Spleen (tissue), 11 donors: ENCODE measurements around the gene FCSK. TPM values are rescaled to one million over a fixed set of nuclear protein-coding genes. Genes with fewer than 3 reads are reported as not detected.
A peak's percentile ranks its signal among the peaks of the same experiment; 100 is the strongest.

Source experiments
- DNase-seq: peaks from one replicate; pipeline ENCODE4 v3.0.0-alpha.2; 2020
- H3K27ac ChIP-seq, 8 donors: fragments of 200-600 bp; sonication (generic) in 7 of 8; 1 replicate in 4 of 8; 2 replicates in 4 of 8; pipeline versions ENCODE4 v1.5.0 to v1.8.0; 2016 to 2021; ENCODE audit warnings: inconsistent platforms in 4 of 8, mild to moderate bottlenecking in 4 of 8, moderate library complexity in 1 of 8
- H3K27me3 ChIP-seq, 7 donors: fragments of 200-600 bp; sonication (generic) in 6 of 7; replicated peaks in 1 of 7; 1 replicate in 4 of 7; 2 replicates in 3 of 7; pipeline versions ENCODE4 v1.5.0 to v1.8.0; 2016 to 2021; ENCODE audit warnings: inconsistent platforms in 3 of 7, mild to moderate bottlenecking in 1 of 7
- H3K36me3 ChIP-seq, 6 donors: fragments of 200-600 bp; sonication (generic) in 5 of 6; 1 replicate in 4 of 6; 2 replicates in 2 of 6; pipeline versions ENCODE4 v1.5.0 to v1.8.0; 2016 to 2021; ENCODE audit warnings: inconsistent platforms in 2 of 6
- H3K4me1 ChIP-seq, 6 donors: fragments of 200-600 bp; sonication (generic) in 5 of 6; 1 replicate in 3 of 6; 2 replicates in 3 of 6; pipeline versions ENCODE4 v1.5.0 to v1.8.0; 2016 to 2021; ENCODE audit warnings: inconsistent platforms in 3 of 6
- H3K4me3 ChIP-seq, 8 donors: fragments of 200-600 bp; sonication (generic) in 7 of 8; 1 replicate in 4 of 8; 2 replicates in 4 of 8; pipeline versions ENCODE4 v1.5.0 to v1.8.0; 2016 to 2021; ENCODE audit warnings: inconsistent platforms in 4 of 8, mild to moderate bottlenecking in 4 of 8, moderate library complexity in 2 of 8
- H3K9me3 ChIP-seq, 8 donors: fragments of 200-600 bp; sonication (generic) in 7 of 8; 1 replicate in 4 of 8; 2 replicates in 4 of 8; pipeline versions ENCODE4 v1.5.0 to v1.8.0; 2016 to 2021; ENCODE audit warnings: inconsistent platforms in 4 of 8
- CTCF ChIP-seq, 11 experiments: fragments of 200-600 bp in 7 of 11; fragments of 450-650 bp in 4 of 11; sonication (generic) in 4 of 11; IDR thresholded peaks in 8 of 11; conservative IDR thresholded peaks in 3 of 11; 1 replicate in 7 of 11; 2 replicates in 4 of 11; pipeline versions ENCODE4 v1.4.0 to v1.8.0; 2016 to 2021; ENCODE audit warnings: antibody characterized with exemption in 11 of 11, inconsistent platforms in 4 of 11, mild to moderate bottlenecking in 1 of 11
- POLR2A ChIP-seq, 3 donors: fragments of 450-650 bp; IDR thresholded peaks; one replicate each; pipeline ENCODE4 v1.5.1; 2017; ENCODE audit warnings: antibody characterized with exemption in 3 of 3, mild to moderate bottlenecking in 1 of 3
- POLR2AphosphoS5 ChIP-seq, 3 donors: sonication (generic); formaldehyde crosslinking; IDR thresholded peaks; one replicate each; pipeline ENCODE4 v1.5.1; 2017; ENCODE audit warnings: antibody characterized with exemption in 3 of 3
- WGBS, 5 donors: extraction: QIAGEN DNeasy Blood & Tissue Kit in 3 of 5; methylation state at CpG; one replicate each; pipeline versions ENCODE4 v1.1.5 to v1.1.7; 2013 to 2018; 5-methylcytosine and 5-hydroxymethylcytosine counted together
- intact Hi-C: fragments of 100-400 bp; cut with DNase I; formaldehyde crosslinking; loops from one replicate; pipeline ENCODE4 v1.15.0; 2023; ENCODE audit warnings: low total_unique reads
- polyA plus RNA-seq, 3 donors: library from polyadenylated mRNA; stranded (reverse); fragments of 200-250 nt; gene quantifications; one replicate each; pipeline ENCODE4 v1.2.1, GENCODE V29; 2013
- total RNA-seq, 7 donors: library from RNA; depleted of rRNA in 3 of 7; stranded (reverse); fragments of >200 nt in 3 of 7; fragmentation: NEBNext Ultra II Directional in 4 of 7; extraction: Animal tissue kit (Norgen Biotek cat#: 25700) in 4 of 7; gene quantifications; one replicate each; pipeline versions ENCODE4 v1.1.0 to v1.2.1, GENCODE V29; 2016 to 2021
- donor health status: healthy with polysubstance abuse.
- donor health status: DM: no; HTN: no; CAD: no; lungs with moderate emphysema.
- donor health status: DM: no; HTN: no; CAD: no.
- donor health status: Bipolar disorder and iron deficiency.
- donor health status: healthy.
- donor health status: DM: no; HTN: no; CAD: no.
- donor health status: DM: yes; HTN: yes; CAD: no.

FCSK gene
- total and polyA plus RNA-seq, 10 donors: 8.1 to 31.9 (median 23.5) TPM

- intact Hi-C loops: loop anchor here (10.0 kb wide), 1 partner anchor 48 kb away; no protein-coding TSS in a partner anchor
- H3K4me1 ChIP-seq: peaks cover 66 to 100% (median 96%) of the 10 kb centered on the region in 6 donors
- DNase-seq: no peak
- H3K27me3 ChIP-seq: no peaks in the 10 kb centered on the region
- H3K36me3 ChIP-seq: peaks cover 0 to 17% (median 0%) of the 10 kb centered on the region in 6 donors
- H3K27ac ChIP-seq: peak overlapping the region in 7 of 8 donors; percentile 44 to 96 (median 89)
- no peaks in the 10 kb centered on the region for H3K9me3 ChIP-seq
- WGBS, 5 donors: 27 to 43% (median 30%) methylated on average over 12 of the region's 12 CpGs
- H3K4me3 ChIP-seq: peak overlapping the region in 1 of 8 donors; percentile 44
- TF ChIP-seq POLR2A (IDR thresholded peaks at IDR 0.05) (no peak), POLR2AphosphoS5 (IDR thresholded peaks at IDR 0.05) (peak; percentile 39 to 63 (median 63)), CTCF (IDR thresholded peaks at IDR 0.05 in 8 of 11, conservative IDR thresholded peaks at IDR 0.05 in 3 of 11) (no peak)
Measured at GRCh38 chr16:70432723-70433457, 21.5 kb upstream of the FCSK start.

GRCh38 chr16:70433458-70434103 lies 20.8 kb upstream of the FCSK start:
- peaks cover 64 to 100% (median 94%) of the 10 kb centered on the region in 6 donors for H3K4me1 ChIP-seq
- peak overlapping the region in 7 of 8 donors; percentile 44 to 96 (median 89) for H3K27ac ChIP-seq
- H3K9me3 ChIP-seq: no peaks in the 10 kb centered on the region
- no peaks in the 10 kb centered on the region for H3K27me3 ChIP-seq
- intact Hi-C loops: loop anchor here (10.0 kb wide), 1 partner anchor 49 kb away; no protein-coding TSS in a partner anchor
- TF ChIP-seq POLR2A (IDR thresholded peaks at IDR 0.05) (no peak), POLR2AphosphoS5 (IDR thresholded peaks at IDR 0.05) (peak in 2 of 3 donors; percentile 70 to 80), CTCF (IDR thresholded peaks at IDR 0.05 in 8 of 11, conservative IDR thresholded peaks at IDR 0.05 in 3 of 11) (no peak)
- 47 to 55% (median 51%) methylated on average over 5 of the region's 5 CpGs for WGBS, 5 donors
- DNase-seq: no peak
- H3K4me3 ChIP-seq: peak overlapping the region in 1 of 8 donors; percentile 44
- peaks cover 0 to 17% (median 0%) of the 10 kb centered on the region in 6 donors for H3K36me3 ChIP-seq

- Histone ChIP-seq H3K36me3 (peaks cover 0 to 17% (median 0%) of the 10 kb centered on the region in 6 donors), H3K4me3 (no peak overlapping the region), H3K9me3 (no peaks in the 10 kb centered on the region), H3K27me3 (no peaks in the 10 kb centered on the region), H3K27ac (peak overlapping the region in 4 of 8 donors; percentile 89 to 96 (median 93)), H3K4me1 (peaks cover 56 to 94% (median 86%) of the 10 kb centered on the region in 6 donors)
- intact Hi-C loops: loop anchor here (10.0 kb wide), 1 partner anchor 50 kb away; no protein-coding TSS in a partner anchor
- TF ChIP-seq POLR2A (IDR thresholded peaks at IDR 0.05) (no peak), CTCF (IDR thresholded peaks at IDR 0.05 in 8 of 11, conservative IDR thresholded peaks at IDR 0.05 in 3 of 11) (no peak), POLR2AphosphoS5 (IDR thresholded peaks at IDR 0.05) (no peak)
- WGBS, 5 donors: 74 to 85% (median 78%) methylated on average over 6 of the region's 6 CpGs
- DNase-seq: no peak
Measured at GRCh38 chr16:70434484-70435260, 19.7 kb upstream of the FCSK start.
